HCT116 (cell line): ENCODE data around the gene FOXD2. TPM values are rescaled to one million over a fixed set of nuclear protein-coding genes. Genes with fewer than 3 reads are reported as not detected.

Source experiments
- ATAC-seq: fragments of 200-7000 bp; cut with Tn5 transposase; 2 replicates; pipeline ENCODE4 v1.9.1; 2020; ENCODE audit warnings: mild to moderate bottlenecking, moderate library complexity
- BruUV-seq: library from RNA; stranded (reverse); fragments of 400-500 nt; replicated peaks from 2 replicates; lab custom pipeline; 2021; lab: Mats Ljungman, UMichigan
- CTCF ChIA-PET: fragments of 300-600 bp; sonication (Branson Sonifier 250); formaldehyde crosslinking; loops from one replicate; lab custom pipeline; 2021; ENCODE audit warnings: antibody characterized with exemption; lab: Charles Lee
- POLR2A ChIA-PET: fragments of 300-600, 350-600 bp; sonication (Branson Sonifier 250); formaldehyde crosslinking; loops from one replicate; lab custom pipeline; 2021; ENCODE audit warnings: antibody characterized with exemption; lab: Charles Lee
- RAD21 ChIA-PET, 2 experiments: fragments of 300-600 bp; sonication (Branson Sonifier 250); formaldehyde crosslinking; loops; one replicate each; lab custom pipeline; 2023; ENCODE audit warnings: low total read pairs in 2 of 2; ENCODE audit not compliant: uncharacterized antibody in 2 of 2, unreplicated experiment in 2 of 2, low non-redundant PET in 1 of 2; lab: Charles Lee
- DNase-seq: peaks from one replicate; pipeline ENCODE4 v3.0.0-alpha.2; 2010; ENCODE audit warnings: low read depth, low spot score
- H2AFZ ChIP-seq: fragments of 200-600 bp; shearing (Covaris generic), sonication (generic); 2 replicates; pipeline ENCODE4 v1.6.1; 2017; ENCODE audit warnings: low read depth, mixed run types, mixed read lengths, antibody characterized with exemption, low read length; ENCODE audit not compliant: poor library complexity, severe bottlenecking
- H3K27ac ChIP-seq: 2 replicates; pipeline ENCODE4 v1.5.1; 2012; ENCODE audit warnings: low read depth, low read length
- H3K27me3 ChIP-seq: fragments of 200-600 bp; sonication (generic); 2 replicates; pipeline ENCODE4 v1.6.1; 2016; ENCODE audit warnings: mixed run types, low read length, mixed read lengths; ENCODE audit not compliant: insufficient read depth
- H3K36me3 ChIP-seq, 2 experiments: fragments of 200-500 bp in 1 of 2; fragments of 200-600 bp in 1 of 2; sonication (Bioruptor generic) in 1 of 2; sonication (generic) in 1 of 2; 2 replicates each; pipeline versions ENCODE4 v1.5.1 to v1.6.1; 2014 to 2016; ENCODE audit warnings: low read length in 2 of 2, inconsistent platforms in 1 of 2, mixed read lengths in 1 of 2, mixed run types in 1 of 2; ENCODE audit not compliant: insufficient read depth in 2 of 2, control insufficient read depth in 1 of 2
- H3K4me1 ChIP-seq, 2 experiments: fragments of 200-600 bp in 1 of 2; sonication (generic) in 1 of 2; 2 replicates each; pipeline versions ENCODE4 v1.5.1 to v1.6.1; 2012 to 2017; ENCODE audit warnings: low read length in 2 of 2, inconsistent platforms in 1 of 2, mild to moderate bottlenecking in 1 of 2, mixed read lengths in 1 of 2, mixed run types in 1 of 2, moderate library complexity in 1 of 2; ENCODE audit not compliant: insufficient read depth in 2 of 2, control insufficient read depth in 1 of 2
- H3K4me2 ChIP-seq: fragments of 200-600 bp; sonication (generic); 2 replicates; pipeline ENCODE4 v1.6.1; 2017; ENCODE audit warnings: mixed run types, low read length, mixed read lengths
- H3K4me3 ChIP-seq, 2 experiments: fragments of 200-600 bp in 1 of 2; sonication (generic) in 1 of 2; replicated peaks in 1 of 2; 2 replicates each; pipeline ENCODE4 v1.5.1; 2011 to 2016; ENCODE audit warnings: low read length in 2 of 2, control low read depth in 1 of 2, low read depth in 1 of 2, mild to moderate bottlenecking in 1 of 2, mixed read lengths in 1 of 2, mixed run types in 1 of 2
- H3K79me2 ChIP-seq: fragments of 200-600 bp; sonication (generic); 2 replicates; pipeline ENCODE4 v1.6.1; 2017; ENCODE audit warnings: mild to moderate bottlenecking, mixed run types, low read length, moderate library complexity, mixed read lengths; ENCODE audit not compliant: insufficient read depth
- H3K9ac ChIP-seq: fragments of 200-600 bp; sonication (generic); 2 replicates; pipeline ENCODE4 v1.6.1; 2016; ENCODE audit warnings: low read length, mixed read lengths
- H3K9me2 ChIP-seq: fragments of 200-600 bp; sonication (generic), shearing (Covaris generic); 2 replicates; pipeline ENCODE4 v1.6.1; 2017; ENCODE audit warnings: mixed run types, mild to moderate bottlenecking, moderate library complexity; ENCODE audit not compliant: insufficient read depth
- H3K9me3 ChIP-seq, 2 experiments: fragments of 200-500 bp in 1 of 2; fragments of 200-600 bp in 1 of 2; sonication (Bioruptor generic) in 1 of 2; sonication (generic) in 1 of 2; 2 replicates each; pipeline ENCODE4 v1.6.1; 2014 to 2017; ENCODE audit warnings: low read length in 2 of 2, mixed read lengths in 2 of 2, inconsistent platforms in 1 of 2, low read depth in 1 of 2, mild to moderate bottlenecking in 1 of 2, mixed run types in 1 of 2, moderate library complexity in 1 of 2; ENCODE audit not compliant: control insufficient read depth in 1 of 2, insufficient read depth in 1 of 2
- H4K20me1 ChIP-seq: fragments of 200-600 bp; sonication (generic), shearing (Covaris generic); 2 replicates; pipeline ENCODE4 v1.6.1; 2017; ENCODE audit warnings: mixed run types, mild to moderate bottlenecking, moderate library complexity; ENCODE audit not compliant: insufficient read depth
- CBX3 ChIP-seq: IDR thresholded peaks from 2 replicates; pipeline ENCODE4 v1.6.1; 2012; ENCODE audit warnings: low read depth
- CEBPB ChIP-seq: IDR thresholded peaks from 2 replicates; pipeline ENCODE4 v1.6.1; 2012; ENCODE audit warnings: low read depth
- EGR1 ChIP-seq: IDR thresholded peaks from 2 replicates; pipeline ENCODE4 v1.6.1; 2012; ENCODE audit warnings: low read depth
- EZH2 ChIP-seq: fragments of 200-600 bp; sonication (generic); IDR thresholded peaks from 2 replicates; pipeline ENCODE4 v1.6.1; 2017; ENCODE audit warnings: antibody characterized with exemption, mixed run types
- EZH2phosphoT487 ChIP-seq: fragments of 200-600 bp; IDR thresholded peaks from 2 replicates; pipeline ENCODE4 v1.6.1; 2018; ENCODE audit warnings: antibody characterized with exemption, borderline replicate concordance
- FOSL1 ChIP-seq: IDR thresholded peaks from 2 replicates; pipeline ENCODE4 v1.6.1; 2012; ENCODE audit warnings: low read depth
- RAD21 ChIP-seq: IDR thresholded peaks from 2 replicates; pipeline ENCODE4 v1.6.1; 2012; ENCODE audit warnings: low read depth, mild to moderate bottlenecking
- SIN3A ChIP-seq: IDR thresholded peaks from 2 replicates; pipeline ENCODE4 v1.6.1; 2012; ENCODE audit warnings: low read depth
- SRF ChIP-seq: IDR thresholded peaks from 2 replicates; pipeline ENCODE4 v1.6.1; 2012; ENCODE audit warnings: low read depth
- TCF7L2 ChIP-seq: IDR thresholded peaks from 2 replicates; pipeline ENCODE4 v1.7.0; 2011; ENCODE audit warnings: borderline replicate concordance, inconsistent platforms; ENCODE audit not compliant: insufficient read depth, insufficient read length; ENCODE audit errors: extremely low read depth
- ZFX ChIP-seq: fragments of 450-650 bp; IDR thresholded peaks from 2 replicates; pipeline ENCODE4 v1.6.1; 2017
- ZNF274 ChIP-seq: fragments of 200-500 bp; sonication (Bioruptor generic); IDR thresholded peaks from 2 replicates; pipeline ENCODE4 v1.6.1; 2014; ENCODE audit warnings: mild to moderate bottlenecking, low read depth, low read length, inconsistent platforms
- intact Hi-C: fragments of 100-400 bp; cut with micrococcal nuclease; formaldehyde crosslinking; loops from 2 replicates; pipeline ENCODE4 v1.10.0; 2022
- total RNA-seq: library from RNA; stranded (reverse); gene quantifications from one replicate; pipeline ENCODE4 v1.2.1, GENCODE V29; 2021; ENCODE audit not compliant: unreplicated experiment
- TF ChIP-seq, protein P1 (sequence below): IDR thresholded peaks from 2 replicates; pipeline ENCODE4 v1.6.1; 2011; ENCODE audit warnings: mild to moderate bottlenecking, low read length, moderate library complexity; ENCODE audit not compliant: insufficient replicate concordance; ENCODE audit errors: extremely low read depth
- TF ChIP-seq, protein P2 (sequence below): IDR thresholded peaks from 2 replicates; pipeline ENCODE4 v1.6.1; 2012
- TF ChIP-seq, protein P3 (sequence below): IDR thresholded peaks from 2 replicates; pipeline ENCODE4 v1.6.1; 2012; ENCODE audit warnings: low read depth
- TF ChIP-seq, protein P4 (sequence below): IDR thresholded peaks from 2 replicates; pipeline ENCODE4 v1.6.1; 2012

FOXD2 gene
- total RNA-seq, 1 experiment from 2014 or later: 1.9 TPM

DNA sequence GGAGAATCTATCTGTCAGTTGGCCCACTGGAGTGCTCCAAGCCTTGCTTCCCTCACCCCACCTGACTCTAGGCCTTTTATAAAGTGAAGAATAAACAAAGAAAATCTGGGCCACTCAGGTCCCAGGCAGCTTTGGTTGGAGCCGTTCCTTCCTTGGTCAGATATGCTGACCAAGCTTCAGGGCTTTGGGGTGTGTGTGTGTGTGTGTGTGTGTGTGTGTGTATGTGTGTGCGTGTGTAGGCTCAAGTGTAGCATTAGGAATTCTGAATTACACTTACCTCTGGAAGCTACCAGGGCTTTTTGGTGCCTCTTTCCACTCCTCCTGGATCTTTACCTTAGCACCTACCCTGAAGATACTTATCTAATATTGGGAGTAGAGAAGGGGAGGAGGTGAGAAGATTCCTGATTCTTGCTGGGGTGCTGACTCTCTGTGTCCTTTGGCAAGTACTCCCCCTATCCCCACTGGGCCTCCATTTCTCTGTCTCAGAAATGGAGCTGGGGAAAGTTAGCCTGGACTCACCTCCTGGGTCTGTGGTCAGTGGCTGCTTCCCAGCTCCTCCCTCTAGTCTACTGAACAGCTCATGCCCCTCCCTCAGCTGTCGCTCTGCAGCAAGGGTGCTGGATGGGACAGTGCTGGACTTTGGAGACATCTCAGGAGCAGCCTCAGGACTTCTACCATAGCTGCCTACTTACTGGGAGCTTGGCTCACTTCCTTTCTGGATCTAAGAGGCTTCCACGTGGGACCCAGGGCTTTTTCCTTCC is 10.8 kb downstream of the FOXD2 start:
- TF ChIP-seq ZFX (no peak), EZH2phosphoT487 (no peak), CEBPB (no peak), SIN3A (no peak), TCF7L2 (no peak), RAD21 (no peak), EGR1 (no peak), SRF (no peak), FOSL1 (no peak), ZNF274 (no peak), EZH2 (no peak), CBX3 (no peak)
- TF ChIP-seq, protein P1, sequence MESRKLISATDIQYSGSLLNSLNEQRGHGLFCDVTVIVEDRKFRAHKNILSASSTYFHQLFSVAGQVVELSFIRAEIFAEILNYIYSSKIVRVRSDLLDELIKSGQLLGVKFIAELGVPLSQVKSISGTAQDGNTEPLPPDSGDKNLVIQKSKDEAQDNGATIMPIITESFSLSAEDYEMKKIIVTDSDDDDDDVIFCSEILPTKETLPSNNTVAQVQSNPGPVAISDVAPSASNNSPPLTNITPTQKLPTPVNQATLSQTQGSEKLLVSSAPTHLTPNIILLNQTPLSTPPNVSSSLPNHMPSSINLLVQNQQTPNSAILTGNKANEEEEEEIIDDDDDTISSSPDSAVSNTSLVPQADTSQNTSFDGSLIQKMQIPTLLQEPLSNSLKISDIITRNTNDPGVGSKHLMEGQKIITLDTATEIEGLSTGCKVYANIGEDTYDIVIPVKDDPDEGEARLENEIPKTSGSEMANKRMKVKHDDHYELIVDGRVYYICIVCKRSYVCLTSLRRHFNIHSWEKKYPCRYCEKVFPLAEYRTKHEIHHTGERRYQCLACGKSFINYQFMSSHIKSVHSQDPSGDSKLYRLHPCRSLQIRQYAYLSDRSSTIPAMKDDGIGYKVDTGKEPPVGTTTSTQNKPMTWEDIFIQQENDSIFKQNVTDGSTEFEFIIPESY: no peak
- TF ChIP-seq, protein P2, sequence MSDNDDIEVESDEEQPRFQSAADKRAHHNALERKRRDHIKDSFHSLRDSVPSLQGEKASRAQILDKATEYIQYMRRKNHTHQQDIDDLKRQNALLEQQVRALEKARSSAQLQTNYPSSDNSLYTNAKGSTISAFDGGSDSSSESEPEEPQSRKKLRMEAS: no peak
- TF ChIP-seq, protein P3, sequence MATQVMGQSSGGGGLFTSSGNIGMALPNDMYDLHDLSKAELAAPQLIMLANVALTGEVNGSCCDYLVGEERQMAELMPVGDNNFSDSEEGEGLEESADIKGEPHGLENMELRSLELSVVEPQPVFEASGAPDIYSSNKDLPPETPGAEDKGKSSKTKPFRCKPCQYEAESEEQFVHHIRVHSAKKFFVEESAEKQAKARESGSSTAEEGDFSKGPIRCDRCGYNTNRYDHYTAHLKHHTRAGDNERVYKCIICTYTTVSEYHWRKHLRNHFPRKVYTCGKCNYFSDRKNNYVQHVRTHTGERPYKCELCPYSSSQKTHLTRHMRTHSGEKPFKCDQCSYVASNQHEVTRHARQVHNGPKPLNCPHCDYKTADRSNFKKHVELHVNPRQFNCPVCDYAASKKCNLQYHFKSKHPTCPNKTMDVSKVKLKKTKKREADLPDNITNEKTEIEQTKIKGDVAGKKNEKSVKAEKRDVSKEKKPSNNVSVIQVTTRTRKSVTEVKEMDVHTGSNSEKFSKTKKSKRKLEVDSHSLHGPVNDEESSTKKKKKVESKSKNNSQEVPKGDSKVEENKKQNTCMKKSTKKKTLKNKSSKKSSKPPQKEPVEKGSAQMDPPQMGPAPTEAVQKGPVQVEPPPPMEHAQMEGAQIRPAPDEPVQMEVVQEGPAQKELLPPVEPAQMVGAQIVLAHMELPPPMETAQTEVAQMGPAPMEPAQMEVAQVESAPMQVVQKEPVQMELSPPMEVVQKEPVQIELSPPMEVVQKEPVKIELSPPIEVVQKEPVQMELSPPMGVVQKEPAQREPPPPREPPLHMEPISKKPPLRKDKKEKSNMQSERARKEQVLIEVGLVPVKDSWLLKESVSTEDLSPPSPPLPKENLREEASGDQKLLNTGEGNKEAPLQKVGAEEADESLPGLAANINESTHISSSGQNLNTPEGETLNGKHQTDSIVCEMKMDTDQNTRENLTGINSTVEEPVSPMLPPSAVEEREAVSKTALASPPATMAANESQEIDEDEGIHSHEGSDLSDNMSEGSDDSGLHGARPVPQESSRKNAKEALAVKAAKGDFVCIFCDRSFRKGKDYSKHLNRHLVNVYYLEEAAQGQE: no peak
- TF ChIP-seq, protein P4, sequence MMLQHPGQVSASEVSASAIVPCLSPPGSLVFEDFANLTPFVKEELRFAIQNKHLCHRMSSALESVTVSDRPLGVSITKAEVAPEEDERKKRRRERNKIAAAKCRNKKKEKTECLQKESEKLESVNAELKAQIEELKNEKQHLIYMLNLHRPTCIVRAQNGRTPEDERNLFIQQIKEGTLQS: no peak
- TF ChIP-seq, all 23 proteins: peak for 0
- ATAC-seq (no peak), DNase-seq (no peak)
- RAD21 ChIA-PET: no interaction called here
- no peaks in the 10 kb centered on the region for H3K79me2 ChIP-seq
- no peaks in the 10 kb centered on the region for H3K4me1 ChIP-seq
- CTCF ChIA-PET: interaction anchor here (0.7 to 4.6 kb wide), 6 partner anchors 12 to 278 kb away, joined by 3 to 43 read pairs (median 5); partner anchors contain the start of gene FOXD2
- no peaks in the 10 kb centered on the region for H3K36me3 ChIP-seq
- H3K9me2 ChIP-seq: no peaks in the 10 kb centered on the region
- peaks cover 14% of the 10 kb centered on the region; the same call in 1 of the 2 replicates for H3K27me3 ChIP-seq
- H4K20me1 ChIP-seq: no peaks in the 10 kb centered on the region
- H3K4me2 ChIP-seq: no peak overlapping the region
- no peak overlapping the region for H3K9ac ChIP-seq
- intact Hi-C loops: no loop called here
- H3K27ac ChIP-seq: no peak overlapping the region
- BruUV-seq: no TSS peak
- POLR2A ChIA-PET: interaction anchor here (0.9 kb wide), 1 partner anchor 11 kb away, joined by 4 read pairs; the partner anchor contains the start of gene FOXD2
- no peak overlapping the region for H2AFZ ChIP-seq
- no peak overlapping the region for H3K4me3 ChIP-seq
- H3K9me3 ChIP-seq: no peaks in the 10 kb centered on the region
